GM23338 (cell line): ENCODE data around the gene EPHB2.

ENCODE experiments used
- CREB1 ChIP-seq: fragments of 250-450 bp; sonication (Bioruptor Pico); IDR thresholded peaks from 2 replicates; pipeline ENCODE4 v1.5.0; 2020; ENCODE audit warnings: low read depth, mild to moderate bottlenecking, moderate library complexity
- EZH2 ChIP-seq: fragments of 200-600 bp; sonication (generic); IDR thresholded peaks from one replicate; pipeline ENCODE4 v1.8.0; 2017; ENCODE audit warnings: antibody characterized with exemption, mild to moderate bottlenecking, low read depth; ENCODE audit not compliant: unreplicated experiment
- EZH2phosphoT487 ChIP-seq: fragments of 200-600 bp; sonication (generic); IDR thresholded peaks from one replicate; pipeline ENCODE4 v1.8.1; 2018; ENCODE audit warnings: antibody characterized with exemption; ENCODE audit not compliant: unreplicated experiment
- JUNB ChIP-seq: IDR thresholded peaks from one replicate; pipeline ENCODE4 v1.6.1; 2016; ENCODE audit warnings: antibody characterized with exemption; ENCODE audit not compliant: unreplicated experiment
- NANOG ChIP-seq: IDR thresholded peaks from 2 replicates; pipeline ENCODE4 v1.6.1; 2016; ENCODE audit warnings: antibody characterized with exemption, borderline replicate concordance
- POLR2AphosphoS5 ChIP-seq: IDR thresholded peaks from 2 replicates; pipeline ENCODE4 v1.6.1; 2016; ENCODE audit warnings: antibody characterized with exemption, low read depth
- STAT1 ChIP-seq: IDR thresholded peaks from one replicate; pipeline ENCODE4 v1.6.1; 2016; ENCODE audit warnings: antibody characterized with exemption; ENCODE audit not compliant: unreplicated experiment
- ZNF114 ChIP-seq: fragments of 250-450 bp; sonication (Bioruptor Pico); IDR thresholded peaks from 2 replicates; pipeline ENCODE4 v1.5.0; 2020; ENCODE audit warnings: mild to moderate bottlenecking, moderate library complexity
- TF ChIP-seq, protein P1 (sequence below), 2 experiments: fragments of 200-600 bp in 1 of 2; sonication (generic) in 1 of 2; conservative IDR thresholded peaks; 2 replicates each; pipeline versions ENCODE4 v1.5.1 to v1.6.1; 2016 to 2017; ENCODE audit warnings: antibody characterized with exemption in 2 of 2, low read depth in 2 of 2, mild to moderate bottlenecking in 2 of 2, moderate library complexity in 1 of 2
- TF ChIP-seq, protein P2 (sequence below): IDR thresholded peaks from one replicate; pipeline ENCODE4 v1.6.1; 2018; ENCODE audit warnings: antibody characterized with exemption; ENCODE audit not compliant: unreplicated experiment
- TF ChIP-seq, protein P3 (sequence below): IDR thresholded peaks from 2 replicates; pipeline ENCODE4 v1.6.1; 2016; ENCODE audit warnings: antibody characterized with exemption
- TF ChIP-seq, protein P4 (sequence below): fragments of 250-450 bp; sonication (Bioruptor Pico); IDR thresholded peaks from 2 replicates; pipeline ENCODE4 v1.5.0; 2020; ENCODE audit warnings: mild to moderate bottlenecking, moderate library complexity

DNA sequence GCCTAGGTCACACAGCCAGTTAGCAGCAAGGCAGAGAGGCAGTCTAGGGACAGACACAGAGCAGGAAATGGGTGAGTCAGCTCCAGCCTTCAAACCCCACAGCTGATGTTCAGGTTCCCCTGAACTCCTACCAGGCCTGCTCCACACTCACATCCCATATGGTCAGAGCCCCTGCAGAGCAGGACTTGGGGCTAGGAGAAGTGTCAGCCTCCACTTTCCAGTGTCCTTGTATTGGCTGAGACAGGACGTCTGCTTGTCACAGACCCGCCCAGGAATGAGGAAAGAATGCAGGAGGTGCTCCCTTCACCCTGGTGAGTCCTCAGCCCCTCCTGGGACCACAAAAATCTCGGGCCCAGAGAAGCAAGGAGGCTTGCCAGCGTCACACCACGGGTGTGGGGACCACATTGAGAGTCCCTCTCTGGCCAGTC, 169.5 kb downstream of the EPHB2 start:
- TF ChIP-seq, protein P1, sequence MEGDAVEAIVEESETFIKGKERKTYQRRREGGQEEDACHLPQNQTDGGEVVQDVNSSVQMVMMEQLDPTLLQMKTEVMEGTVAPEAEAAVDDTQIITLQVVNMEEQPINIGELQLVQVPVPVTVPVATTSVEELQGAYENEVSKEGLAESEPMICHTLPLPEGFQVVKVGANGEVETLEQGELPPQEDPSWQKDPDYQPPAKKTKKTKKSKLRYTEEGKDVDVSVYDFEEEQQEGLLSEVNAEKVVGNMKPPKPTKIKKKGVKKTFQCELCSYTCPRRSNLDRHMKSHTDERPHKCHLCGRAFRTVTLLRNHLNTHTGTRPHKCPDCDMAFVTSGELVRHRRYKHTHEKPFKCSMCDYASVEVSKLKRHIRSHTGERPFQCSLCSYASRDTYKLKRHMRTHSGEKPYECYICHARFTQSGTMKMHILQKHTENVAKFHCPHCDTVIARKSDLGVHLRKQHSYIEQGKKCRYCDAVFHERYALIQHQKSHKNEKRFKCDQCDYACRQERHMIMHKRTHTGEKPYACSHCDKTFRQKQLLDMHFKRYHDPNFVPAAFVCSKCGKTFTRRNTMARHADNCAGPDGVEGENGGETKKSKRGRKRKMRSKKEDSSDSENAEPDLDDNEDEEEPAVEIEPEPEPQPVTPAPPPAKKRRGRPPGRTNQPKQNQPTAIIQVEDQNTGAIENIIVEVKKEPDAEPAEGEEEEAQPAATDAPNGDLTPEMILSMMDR (conservative IDR thresholded peaks at IDR 0.05; ENCODE audit: low read depth in 2 of 2) = no peak
- TF ChIP-seq EZH2phosphoT487 = no peak
- TF ChIP-seq, protein P2, sequence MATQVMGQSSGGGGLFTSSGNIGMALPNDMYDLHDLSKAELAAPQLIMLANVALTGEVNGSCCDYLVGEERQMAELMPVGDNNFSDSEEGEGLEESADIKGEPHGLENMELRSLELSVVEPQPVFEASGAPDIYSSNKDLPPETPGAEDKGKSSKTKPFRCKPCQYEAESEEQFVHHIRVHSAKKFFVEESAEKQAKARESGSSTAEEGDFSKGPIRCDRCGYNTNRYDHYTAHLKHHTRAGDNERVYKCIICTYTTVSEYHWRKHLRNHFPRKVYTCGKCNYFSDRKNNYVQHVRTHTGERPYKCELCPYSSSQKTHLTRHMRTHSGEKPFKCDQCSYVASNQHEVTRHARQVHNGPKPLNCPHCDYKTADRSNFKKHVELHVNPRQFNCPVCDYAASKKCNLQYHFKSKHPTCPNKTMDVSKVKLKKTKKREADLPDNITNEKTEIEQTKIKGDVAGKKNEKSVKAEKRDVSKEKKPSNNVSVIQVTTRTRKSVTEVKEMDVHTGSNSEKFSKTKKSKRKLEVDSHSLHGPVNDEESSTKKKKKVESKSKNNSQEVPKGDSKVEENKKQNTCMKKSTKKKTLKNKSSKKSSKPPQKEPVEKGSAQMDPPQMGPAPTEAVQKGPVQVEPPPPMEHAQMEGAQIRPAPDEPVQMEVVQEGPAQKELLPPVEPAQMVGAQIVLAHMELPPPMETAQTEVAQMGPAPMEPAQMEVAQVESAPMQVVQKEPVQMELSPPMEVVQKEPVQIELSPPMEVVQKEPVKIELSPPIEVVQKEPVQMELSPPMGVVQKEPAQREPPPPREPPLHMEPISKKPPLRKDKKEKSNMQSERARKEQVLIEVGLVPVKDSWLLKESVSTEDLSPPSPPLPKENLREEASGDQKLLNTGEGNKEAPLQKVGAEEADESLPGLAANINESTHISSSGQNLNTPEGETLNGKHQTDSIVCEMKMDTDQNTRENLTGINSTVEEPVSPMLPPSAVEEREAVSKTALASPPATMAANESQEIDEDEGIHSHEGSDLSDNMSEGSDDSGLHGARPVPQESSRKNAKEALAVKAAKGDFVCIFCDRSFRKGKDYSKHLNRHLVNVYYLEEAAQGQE = no peak
- no peak for TF ChIP-seq POLR2AphosphoS5
- TF ChIP-seq, protein P3, sequence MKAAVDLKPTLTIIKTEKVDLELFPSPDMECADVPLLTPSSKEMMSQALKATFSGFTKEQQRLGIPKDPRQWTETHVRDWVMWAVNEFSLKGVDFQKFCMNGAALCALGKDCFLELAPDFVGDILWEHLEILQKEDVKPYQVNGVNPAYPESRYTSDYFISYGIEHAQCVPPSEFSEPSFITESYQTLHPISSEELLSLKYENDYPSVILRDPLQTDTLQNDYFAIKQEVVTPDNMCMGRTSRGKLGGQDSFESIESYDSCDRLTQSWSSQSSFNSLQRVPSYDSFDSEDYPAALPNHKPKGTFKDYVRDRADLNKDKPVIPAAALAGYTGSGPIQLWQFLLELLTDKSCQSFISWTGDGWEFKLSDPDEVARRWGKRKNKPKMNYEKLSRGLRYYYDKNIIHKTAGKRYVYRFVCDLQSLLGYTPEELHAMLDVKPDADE = no peak
- no peak for TF ChIP-seq STAT1
- TF ChIP-seq EZH2 = no peak
- TF ChIP-seq, protein P4, sequence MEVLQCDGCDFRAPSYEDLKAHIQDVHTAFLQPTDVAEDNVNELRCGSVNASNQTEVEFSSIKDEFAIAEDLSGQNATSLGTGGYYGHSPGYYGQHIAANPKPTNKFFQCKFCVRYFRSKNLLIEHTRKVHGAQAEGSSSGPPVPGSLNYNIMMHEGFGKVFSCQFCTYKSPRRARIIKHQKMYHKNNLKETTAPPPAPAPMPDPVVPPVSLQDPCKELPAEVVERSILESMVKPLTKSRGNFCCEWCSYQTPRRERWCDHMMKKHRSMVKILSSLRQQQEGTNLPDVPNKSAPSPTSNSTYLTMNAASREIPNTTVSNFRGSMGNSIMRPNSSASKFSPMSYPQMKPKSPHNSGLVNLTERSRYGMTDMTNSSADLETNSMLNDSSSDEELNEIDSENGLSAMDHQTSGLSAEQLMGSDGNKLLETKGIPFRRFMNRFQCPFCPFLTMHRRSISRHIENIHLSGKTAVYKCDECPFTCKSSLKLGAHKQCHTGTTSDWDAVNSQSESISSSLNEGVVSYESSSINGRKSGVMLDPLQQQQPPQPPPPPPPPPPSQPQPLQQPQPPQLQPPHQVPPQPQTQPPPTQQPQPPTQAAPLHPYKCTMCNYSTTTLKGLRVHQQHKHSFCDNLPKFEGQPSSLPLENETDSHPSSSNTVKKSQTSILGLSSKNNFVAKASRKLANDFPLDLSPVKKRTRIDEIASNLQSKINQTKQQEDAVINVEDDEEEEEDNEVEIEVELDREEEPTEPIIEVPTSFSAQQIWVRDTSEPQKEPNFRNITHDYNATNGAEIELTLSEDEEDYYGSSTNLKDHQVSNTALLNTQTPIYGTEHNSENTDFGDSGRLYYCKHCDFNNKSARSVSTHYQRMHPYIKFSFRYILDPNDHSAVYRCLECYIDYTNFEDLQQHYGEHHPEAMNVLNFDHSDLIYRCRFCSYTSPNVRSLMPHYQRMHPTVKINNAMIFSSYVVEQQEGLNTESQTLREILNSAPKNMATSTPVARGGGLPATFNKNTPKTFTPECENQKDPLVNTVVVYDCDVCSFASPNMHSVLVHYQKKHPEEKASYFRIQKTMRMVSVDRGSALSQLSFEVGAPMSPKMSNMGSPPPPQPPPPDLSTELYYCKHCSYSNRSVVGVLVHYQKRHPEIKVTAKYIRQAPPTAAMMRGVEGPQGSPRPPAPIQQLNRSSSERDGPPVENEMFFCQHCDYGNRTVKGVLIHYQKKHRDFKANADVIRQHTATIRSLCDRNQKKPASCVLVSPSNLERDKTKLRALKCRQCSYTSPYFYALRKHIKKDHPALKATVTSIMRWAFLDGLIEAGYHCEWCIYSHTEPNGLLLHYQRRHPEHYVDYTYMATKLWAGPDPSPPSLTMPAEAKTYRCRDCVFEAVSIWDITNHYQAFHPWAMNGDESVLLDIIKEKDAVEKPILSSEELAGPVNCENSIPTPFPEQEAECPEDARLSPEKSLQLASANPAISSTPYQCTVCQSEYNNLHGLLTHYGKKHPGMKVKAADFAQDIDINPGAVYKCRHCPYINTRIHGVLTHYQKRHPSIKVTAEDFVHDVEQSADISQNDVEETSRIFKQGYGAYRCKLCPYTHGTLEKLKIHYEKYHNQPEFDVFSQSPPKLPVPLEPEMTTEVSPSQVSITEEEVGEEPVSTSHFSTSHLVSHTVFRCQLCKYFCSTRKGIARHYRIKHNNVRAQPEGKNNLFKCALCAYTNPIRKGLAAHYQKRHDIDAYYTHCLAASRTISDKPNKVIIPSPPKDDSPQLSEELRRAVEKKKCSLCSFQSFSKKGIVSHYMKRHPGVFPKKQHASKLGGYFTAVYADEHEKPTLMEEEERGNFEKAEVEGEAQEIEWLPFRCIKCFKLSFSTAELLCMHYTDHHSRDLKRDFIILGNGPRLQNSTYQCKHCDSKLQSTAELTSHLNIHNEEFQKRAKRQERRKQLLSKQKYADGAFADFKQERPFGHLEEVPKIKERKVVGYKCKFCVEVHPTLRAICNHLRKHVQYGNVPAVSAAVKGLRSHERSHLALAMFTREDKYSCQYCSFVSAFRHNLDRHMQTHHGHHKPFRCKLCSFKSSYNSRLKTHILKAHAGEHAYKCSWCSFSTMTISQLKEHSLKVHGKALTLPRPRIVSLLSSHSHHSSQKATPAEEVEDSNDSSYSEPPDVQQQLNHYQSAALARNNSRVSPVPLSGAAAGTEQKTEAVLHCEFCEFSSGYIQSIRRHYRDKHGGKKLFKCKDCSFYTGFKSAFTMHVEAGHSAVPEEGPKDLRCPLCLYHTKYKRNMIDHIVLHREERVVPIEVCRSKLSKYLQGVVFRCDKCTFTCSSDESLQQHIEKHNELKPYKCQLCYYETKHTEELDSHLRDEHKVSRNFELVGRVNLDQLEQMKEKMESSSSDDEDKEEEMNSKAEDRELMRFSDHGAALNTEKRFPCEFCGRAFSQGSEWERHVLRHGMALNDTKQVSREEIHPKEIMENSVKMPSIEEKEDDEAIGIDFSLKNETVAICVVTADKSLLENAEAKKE (CRISPR knock-in tag) = no peak
- TF ChIP-seq CREB1 = no peak
- TF ChIP-seq JUNB = no peak
- no peak for TF ChIP-seq ZNF114 (CRISPR knock-in tag)
- no peak for TF ChIP-seq NANOG
